ENCODE measurements around the gene MORC3. TPM values are rescaled to one million over a fixed set of nuclear protein-coding genes. Genes with fewer than 3 reads are reported as not detected.
"Not testable (repeated sequence)": the region's sequence is repeated elsewhere in the genome, so short reads cannot be mapped to it uniquely, and the experiment has no call there.

Gene MORC3
- total and polyA plus RNA-seq, 3 donors from 2014 or later, result 21.4 to 48.0 (median 45.6) TPM

GRCh38 chr21:36396971-36397370, 77.0 kb downstream of the MORC3 start:
- 92 to 94% methylated on average over 4 of the region's 4 CpGs for WGBS, 2 donors
- Histone ChIP-seq H3K27ac (no peak overlapping the region), H3K9me3 (no peaks in the 10 kb centered on the region), H3K36me3 (ENCODE audit: low read depth, missing control alignments) (no peaks in the 10 kb centered on the region), H3K27me3 (no peaks in the 10 kb centered on the region), H3K4me1 (no peaks in the 10 kb centered on the region), H3K4me3 (no peak overlapping the region)
- intact Hi-C loops (cut with DNase I; ENCODE audit: low total_unique reads), result no loop called here
- no peak for DNase-seq
- TF ChIP-seq CTCF (IDR thresholded peaks at IDR 0.05), result no peak
- no peak for TF ChIP-seq POLR2A (IDR thresholded peaks at IDR 0.05)

DNA sequence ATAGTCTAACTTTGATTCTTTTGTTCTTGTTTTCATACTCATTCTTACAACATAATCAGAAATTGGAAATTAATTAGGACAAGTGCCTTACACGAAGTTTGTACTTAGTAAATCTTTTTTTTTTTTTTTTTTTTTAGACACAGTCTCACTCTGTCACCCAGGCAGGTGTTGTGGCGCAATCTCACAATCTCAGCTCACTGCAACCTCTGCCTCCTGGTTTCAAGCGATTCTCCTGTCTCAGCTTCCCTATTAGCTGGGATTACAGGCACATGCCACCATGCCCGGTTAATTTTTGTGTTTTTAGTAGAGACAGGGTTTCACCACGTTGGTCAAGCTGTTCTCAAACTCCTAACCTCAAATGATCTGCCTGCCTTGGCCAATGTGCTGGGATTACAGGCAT, 77.6 kb downstream of the MORC3 start:
- TF ChIP-seq POLR2A (IDR thresholded peaks at IDR 0.05) (no peak), CTCF (IDR thresholded peaks at IDR 0.05) (no peak)
- no peaks in the 10 kb centered on the region for H3K36me3 ChIP-seq (ENCODE audit: low read depth, missing control alignments)
- H3K4me3 ChIP-seq, result no peak overlapping the region
- H3K4me1 ChIP-seq, result no peaks in the 10 kb centered on the region
- intact Hi-C loops (cut with DNase I; ENCODE audit: low total_unique reads), result no loop called here
- DNase-seq, result no peak
- WGBS, 2 donors, result 90% methylated on average over 5 of the region's 5 CpGs
- H3K27ac ChIP-seq, result no peak overlapping the region
- no peaks in the 10 kb centered on the region for H3K27me3 ChIP-seq
- H3K9me3 ChIP-seq, result no peaks in the 10 kb centered on the region

DNA sequence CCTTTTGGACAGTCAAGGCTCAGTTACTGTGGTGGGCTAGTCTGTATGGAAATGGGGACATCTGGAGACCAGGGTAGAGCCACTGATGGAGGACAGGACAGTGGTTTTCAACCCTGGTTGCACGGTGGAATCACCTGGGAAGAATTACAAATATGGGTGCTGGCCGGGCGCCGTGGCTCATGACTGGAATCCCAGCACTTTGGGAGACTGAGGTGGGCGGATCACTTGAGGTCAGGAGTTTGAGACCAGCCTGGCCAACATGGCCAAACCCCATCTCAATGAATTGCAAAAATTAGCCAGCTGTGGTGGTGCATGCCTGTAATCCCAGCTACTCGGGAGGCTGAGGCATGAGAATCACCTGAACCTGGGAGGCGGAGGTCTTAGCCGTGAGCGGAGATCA, 79.7 kb downstream of the MORC3 start:
- intact Hi-C loops (cut with DNase I; ENCODE audit: low total_unique reads); H3K4me3 ChIP-seq; DNase-seq; H3K27me3 ChIP-seq; H3K27ac ChIP-seq; H3K36me3 ChIP-seq (ENCODE audit: low read depth, missing control alignments); H3K4me1 ChIP-seq; H3K9me3 ChIP-seq: not testable (repeated sequence)
- WGBS, 2 donors, result 93 to 97% methylated on average over 9 of the region's 9 CpGs

GRCh38 chr21:36400719-36401118, 80.7 kb downstream of the MORC3 start:
- Histone ChIP-seq H3K36me3 (ENCODE audit: low read depth, missing control alignments) (no peaks in the 10 kb centered on the region), H3K9me3 (no peaks in the 10 kb centered on the region), H3K4me1 (no peaks in the 10 kb centered on the region), H3K4me3 (no peak overlapping the region), H3K27ac (no peak overlapping the region), H3K27me3 (no peaks in the 10 kb centered on the region)
- TF ChIP-seq CTCF (IDR thresholded peaks at IDR 0.05) (no peak), POLR2A (IDR thresholded peaks at IDR 0.05) (no peak)
- intact Hi-C loops (cut with DNase I; ENCODE audit: low total_unique reads), result no loop called here
- 97% methylated on average over 8 of the region's 8 CpGs for WGBS, 2 donors
- no peak for DNase-seq

GRCh38 chr21:36402339-36402738, 82.3 kb downstream of the MORC3 start:
- no peak for TF ChIP-seq CTCF (IDR thresholded peaks at IDR 0.05)
- TF ChIP-seq POLR2A (IDR thresholded peaks at IDR 0.05), result no peak
- H3K27me3 ChIP-seq, result no peaks in the 10 kb centered on the region
- H3K36me3 ChIP-seq (ENCODE audit: low read depth, missing control alignments), result no peaks in the 10 kb centered on the region
- no peak for DNase-seq
- intact Hi-C loops (cut with DNase I; ENCODE audit: low total_unique reads), result no loop called here
- 95 to 97% methylated on average over 1 of the region's 1 CpG for WGBS, 2 donors
- no peaks in the 10 kb centered on the region for H3K4me1 ChIP-seq
- no peak overlapping the region for H3K4me3 ChIP-seq
- H3K9me3 ChIP-seq, result no peaks in the 10 kb centered on the region
- H3K27ac ChIP-seq, result no peak overlapping the region

Data from testis (tissue), 3 donors.